GM10266 (cell line): ENCODE measurements around the gene ANGEL2.
A peak's percentile ranks its signal among the peaks of the same experiment; 100 is the strongest.

Experiments
- DNase-seq: peaks from one replicate; pipeline ENCODE4 v3.0.0; 2012; ENCODE audit errors: extremely low spot score
- CTCF ChIP-seq: IDR thresholded peaks from 2 replicates; pipeline ENCODE4 v1.5.1; 2012; ENCODE audit warnings: mild to moderate bottlenecking, low read depth; ENCODE audit not compliant: control insufficient read depth, insufficient read depth; ENCODE audit errors: missing control alignments

ANGEL2 gene

DNA sequence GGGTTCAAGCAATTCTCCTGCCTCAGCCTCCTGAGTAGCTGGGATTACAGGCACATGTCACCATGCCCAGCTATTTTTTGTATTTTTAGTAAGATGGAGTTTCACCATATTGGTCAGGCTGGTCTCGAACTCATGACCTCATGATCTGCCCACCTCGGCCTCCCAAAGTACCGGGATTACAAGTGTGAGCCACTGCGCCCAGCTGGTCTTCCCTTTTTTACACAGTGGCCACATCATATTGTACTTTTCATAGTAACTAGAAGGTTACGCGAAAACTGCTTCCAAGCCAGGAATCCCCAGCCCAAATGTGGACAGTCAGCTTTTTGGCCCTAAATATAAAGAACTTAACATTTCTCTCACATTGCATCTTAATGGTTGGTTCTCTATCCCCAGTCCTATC lies 61.2 kb downstream of the ANGEL2 start:
- no peak for TF ChIP-seq CTCF
- no peak for DNase-seq

DNA sequence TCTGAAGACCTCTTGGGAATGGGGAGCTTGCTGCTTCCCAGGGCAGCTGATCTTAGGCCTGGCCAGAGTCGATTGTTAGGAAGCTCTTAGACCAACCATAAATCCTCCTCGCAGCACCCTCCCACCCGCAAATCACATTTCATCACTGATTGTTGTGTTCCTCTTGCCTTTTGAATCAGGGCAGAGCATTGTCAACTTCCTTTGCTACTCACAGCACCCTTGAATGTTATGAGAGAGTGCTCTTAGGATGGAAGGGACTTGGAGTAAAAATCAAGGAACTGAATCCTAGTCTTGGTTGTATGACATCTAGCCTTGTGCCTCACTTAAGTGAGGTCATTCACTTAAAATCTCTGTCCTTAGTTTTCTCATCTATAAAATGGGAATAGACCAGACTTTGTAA lies 62.3 kb downstream of the ANGEL2 start:
- TF ChIP-seq CTCF = no peak
- no peak for DNase-seq

DNA sequence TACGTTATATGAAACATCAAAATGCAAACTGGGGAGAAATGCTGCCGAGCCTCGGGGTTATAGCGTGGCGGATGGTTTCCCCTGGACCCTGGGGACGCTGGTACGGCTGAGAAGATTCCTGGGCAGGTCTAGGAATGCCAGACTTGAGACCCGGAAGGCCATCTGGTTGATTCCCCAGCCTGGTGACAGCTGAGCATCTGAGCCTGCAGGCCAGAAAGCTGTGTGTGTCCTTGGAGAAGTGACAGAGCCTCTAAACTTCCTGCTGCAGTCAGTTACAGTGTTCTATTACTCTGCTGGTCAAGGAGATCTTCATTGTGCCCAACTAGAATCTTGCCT lies 63.1 kb downstream of the ANGEL2 start:
- no peak for TF ChIP-seq CTCF

GRCh38 chr1:212951947-212952640 lies 63.6 kb downstream of the ANGEL2 start:
- TF ChIP-seq CTCF = no peak
- DNase-seq = no peak

More for the DNA sequence above, 63.1 kb downstream of the ANGEL2 start:
- no peak for DNase-seq

GRCh38 chr1:212951126-212951946 lies 64.3 kb downstream of the ANGEL2 start:
- no peak for DNase-seq
- no peak for TF ChIP-seq CTCF

- TF ChIP-seq CTCF = no peak
- DNase-seq = peak; percentile 96
Observed at GRCh38 chr1:212950243-212951125, 65.2 kb downstream of the ANGEL2 start, which contains the start of gene VASH2. TSS of gene VASH2 (plus strand) at chr1:212950541. CDS start at chr1:212951543, 1,002 bp downstream.
